ENCODE results near the gene XXYLT1.

GRCh38 chr3:195247863-195248189 lies 23.1 kb downstream of the XXYLT1 start:
- TF ChIP-seq, protein P1, sequence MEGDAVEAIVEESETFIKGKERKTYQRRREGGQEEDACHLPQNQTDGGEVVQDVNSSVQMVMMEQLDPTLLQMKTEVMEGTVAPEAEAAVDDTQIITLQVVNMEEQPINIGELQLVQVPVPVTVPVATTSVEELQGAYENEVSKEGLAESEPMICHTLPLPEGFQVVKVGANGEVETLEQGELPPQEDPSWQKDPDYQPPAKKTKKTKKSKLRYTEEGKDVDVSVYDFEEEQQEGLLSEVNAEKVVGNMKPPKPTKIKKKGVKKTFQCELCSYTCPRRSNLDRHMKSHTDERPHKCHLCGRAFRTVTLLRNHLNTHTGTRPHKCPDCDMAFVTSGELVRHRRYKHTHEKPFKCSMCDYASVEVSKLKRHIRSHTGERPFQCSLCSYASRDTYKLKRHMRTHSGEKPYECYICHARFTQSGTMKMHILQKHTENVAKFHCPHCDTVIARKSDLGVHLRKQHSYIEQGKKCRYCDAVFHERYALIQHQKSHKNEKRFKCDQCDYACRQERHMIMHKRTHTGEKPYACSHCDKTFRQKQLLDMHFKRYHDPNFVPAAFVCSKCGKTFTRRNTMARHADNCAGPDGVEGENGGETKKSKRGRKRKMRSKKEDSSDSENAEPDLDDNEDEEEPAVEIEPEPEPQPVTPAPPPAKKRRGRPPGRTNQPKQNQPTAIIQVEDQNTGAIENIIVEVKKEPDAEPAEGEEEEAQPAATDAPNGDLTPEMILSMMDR (IDR thresholded peaks at IDR 0.05): no peak
- TF ChIP-seq POLR2A (IDR thresholded peaks at IDR 0.05): no peak

All from adrenal gland (tissue), 5 donors.